Osteocyte (in vitro differentiated cells): ENCODE measurements around the gene CSRP1. TPM values are rescaled to one million over a fixed set of nuclear protein-coding genes. Genes with fewer than 3 reads are reported as not detected.
"Not testable (repeated sequence)": the region's sequence is repeated elsewhere in the genome, so short reads cannot be mapped to it uniquely, and the experiment has no call there.

Experiments
- DNase-seq: peaks from one replicate; pipeline ENCODE4 v3.0.0; 2021; ENCODE audit warnings: mixed read lengths; ENCODE audit not compliant: unreplicated experiment; ENCODE audit errors: extremely low spot score
- H3K27ac Mint-ChIP-seq: one replicate; pipeline ENCODE4 v1.8.0; 2021; ENCODE audit warnings: mild to moderate bottlenecking, mixed read lengths; ENCODE audit not compliant: unreplicated experiment
- H3K27me3 Mint-ChIP-seq: one replicate; pipeline ENCODE4 v1.8.0; 2021; ENCODE audit warnings: mixed read lengths; ENCODE audit not compliant: unreplicated experiment
- H3K36me3 Mint-ChIP-seq: one replicate; pipeline ENCODE4 v1.8.0; 2021; ENCODE audit warnings: mixed read lengths; ENCODE audit not compliant: unreplicated experiment
- H3K4me1 Mint-ChIP-seq: one replicate; pipeline ENCODE4 v1.8.0; 2021; ENCODE audit warnings: mixed read lengths; ENCODE audit not compliant: unreplicated experiment
- H3K4me3 Mint-ChIP-seq: one replicate; pipeline ENCODE4 v1.8.0; 2021; ENCODE audit warnings: mild to moderate bottlenecking, moderate library complexity, mixed read lengths; ENCODE audit not compliant: unreplicated experiment
- H3K9me3 Mint-ChIP-seq: one replicate; pipeline ENCODE4 v1.8.0; 2021; ENCODE audit warnings: mixed read lengths; ENCODE audit not compliant: unreplicated experiment
- CTCF ChIP-seq: fragments of 200-600 bp; sonication (generic); IDR thresholded peaks from 2 replicates; pipeline ENCODE4 v1.5.0; 2021; ENCODE audit warnings: antibody characterized with exemption, mild to moderate bottlenecking, moderate library complexity
- total RNA-seq: library from RNA; stranded (reverse); gene quantifications from 2 replicates; pipeline ENCODE4 v1.2.1, GENCODE V29; 2021

CSRP1 gene
- total RNA-seq, 1 donor from 2014 or later, result 0.56 TPM

GRCh38 chr1:201479201-201479730 is 27.7 kb downstream of the CSRP1 start:
- H3K9me3 Mint-ChIP-seq, result no peaks in the 10 kb centered on the region
- DNase-seq, result no peak
- H3K36me3 Mint-ChIP-seq, result no peaks in the 10 kb centered on the region
- H3K27me3 Mint-ChIP-seq, result no peaks in the 10 kb centered on the region
- TF ChIP-seq CTCF, result no peak
- peaks cover 19% of the 10 kb centered on the region for H3K4me1 Mint-ChIP-seq
- no peak overlapping the region for H3K27ac Mint-ChIP-seq
- H3K4me3 Mint-ChIP-seq, result no peak overlapping the region

GRCh38 chr1:201478666-201479065 is 28.3 kb downstream of the CSRP1 start:
- not testable (repeated sequence) for H3K27ac Mint-ChIP-seq, H3K9me3 Mint-ChIP-seq, H3K36me3 Mint-ChIP-seq, H3K27me3 Mint-ChIP-seq, H3K4me3 Mint-ChIP-seq, DNase-seq
- peaks cover 19% of the 10 kb centered on the region for H3K4me1 Mint-ChIP-seq

DNA sequence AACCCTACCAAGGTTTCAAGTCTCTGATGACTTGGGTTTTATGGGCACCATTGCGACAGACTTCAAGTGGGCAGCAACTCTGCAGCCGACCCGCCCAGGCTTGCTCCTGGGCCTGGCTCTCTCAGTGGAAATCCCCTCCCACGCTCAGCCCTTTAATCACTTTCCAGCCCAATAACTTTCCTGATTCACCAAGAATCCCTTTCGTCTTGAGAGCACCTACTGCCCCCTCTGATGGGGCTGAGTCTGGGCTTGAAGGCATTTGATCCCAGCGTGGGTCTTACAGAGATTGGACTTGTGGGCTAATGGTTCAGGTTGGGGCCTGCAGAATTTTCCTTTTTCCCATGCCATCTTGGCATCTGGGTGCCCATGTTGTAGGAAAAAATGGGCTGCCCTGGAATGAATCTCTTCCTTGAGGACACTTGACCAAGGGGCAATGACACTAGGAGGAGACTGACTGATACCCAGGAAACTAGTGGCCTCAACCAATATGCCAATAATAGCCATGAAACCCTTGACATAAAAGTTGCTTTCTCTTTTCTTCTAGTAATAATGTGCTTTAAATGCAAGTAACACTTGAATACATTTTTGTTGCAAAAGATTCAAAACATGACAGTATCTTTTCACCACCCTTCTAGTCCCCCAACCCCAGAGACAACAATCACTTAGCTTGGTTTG is 30.1 kb downstream of the CSRP1 start:
- Mint-ChIP-seq H3K27me3 (no peaks in the 10 kb centered on the region), H3K36me3 (no peaks in the 10 kb centered on the region), H3K9me3 (no peaks in the 10 kb centered on the region), H3K27ac (no peak overlapping the region), H3K4me3 (no peak overlapping the region), H3K4me1 (peaks cover 14% of the 10 kb centered on the region)
- DNase-seq, result no peak
- no peak for TF ChIP-seq CTCF

DNA sequence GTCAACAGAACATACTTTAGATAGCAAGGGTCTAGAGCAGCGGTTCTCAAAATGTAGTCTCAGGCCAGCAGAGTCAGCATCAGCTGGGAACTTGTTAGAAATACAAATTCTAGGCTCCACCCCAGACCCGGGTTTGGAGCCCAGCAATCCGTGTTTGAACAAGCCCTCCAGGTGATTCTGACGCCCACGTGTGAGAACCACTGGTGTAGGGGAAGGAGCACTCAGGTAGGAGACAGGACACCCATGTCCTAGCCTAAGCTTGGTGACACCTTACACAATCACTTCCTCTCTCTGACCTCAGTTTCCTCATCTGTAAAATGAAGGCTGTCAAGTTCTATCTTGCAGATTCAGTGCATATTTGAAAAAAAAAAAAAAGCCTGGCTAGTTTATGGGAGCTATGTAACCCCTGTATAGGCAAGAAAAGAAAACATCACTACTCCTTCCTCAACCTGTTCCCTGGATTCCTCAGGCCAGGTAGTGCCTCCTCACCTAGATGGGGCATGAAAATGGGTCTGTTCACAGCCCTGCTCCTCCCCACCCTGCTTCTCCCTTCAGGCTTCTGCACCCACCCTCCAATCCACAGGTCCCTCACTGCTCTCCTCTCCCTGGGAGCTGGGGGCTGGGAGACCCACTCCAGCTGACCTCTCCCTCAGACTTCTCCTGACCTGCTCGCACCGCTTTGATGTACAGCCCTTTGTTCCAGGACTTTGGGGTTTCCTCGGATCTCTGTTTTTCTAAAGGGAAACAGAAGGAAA is 30.8 kb downstream of the CSRP1 start:
- no peak for DNase-seq
- Mint-ChIP-seq H3K27me3 (no peaks in the 10 kb centered on the region), H3K4me3 (no peak overlapping the region), H3K9me3 (no peaks in the 10 kb centered on the region), H3K36me3 (no peaks in the 10 kb centered on the region), H3K4me1 (peaks cover 14% of the 10 kb centered on the region), H3K27ac (no peak overlapping the region)
- TF ChIP-seq CTCF, result no peak

GRCh38 chr1:201475130-201475529 is 31.8 kb downstream of the CSRP1 start:
- Mint-ChIP-seq H3K4me3 (no peak overlapping the region), H3K27ac (no peak overlapping the region), H3K27me3 (no peaks in the 10 kb centered on the region), H3K4me1 (peaks cover 9% of the 10 kb centered on the region), H3K9me3 (no peaks in the 10 kb centered on the region), H3K36me3 (no peaks in the 10 kb centered on the region)
- DNase-seq, result no peak
- no peak for TF ChIP-seq CTCF
